ENCODE measurements around the gene SMARCA5.

DNA sequence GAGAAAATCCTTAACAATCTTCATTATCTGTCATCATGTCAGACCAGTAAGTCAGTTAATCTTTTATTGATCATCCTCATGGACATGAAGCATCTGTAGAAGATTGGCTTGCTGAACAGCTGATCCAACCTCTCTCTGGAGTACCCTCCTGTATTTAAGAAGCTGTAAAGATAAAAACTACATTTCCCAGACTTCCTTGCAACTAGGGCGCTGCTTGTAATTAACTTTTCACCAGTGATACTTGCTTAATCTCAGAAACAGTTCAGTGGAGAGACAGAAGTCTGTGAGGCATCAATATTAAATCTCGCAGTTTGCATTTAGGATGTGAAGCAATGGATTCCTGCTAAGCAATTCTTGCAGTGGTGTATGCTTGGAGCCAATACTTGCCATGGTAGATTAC, 36.0 kb upstream of the SMARCA5 start:
- TF ChIP-seq, protein P1, sequence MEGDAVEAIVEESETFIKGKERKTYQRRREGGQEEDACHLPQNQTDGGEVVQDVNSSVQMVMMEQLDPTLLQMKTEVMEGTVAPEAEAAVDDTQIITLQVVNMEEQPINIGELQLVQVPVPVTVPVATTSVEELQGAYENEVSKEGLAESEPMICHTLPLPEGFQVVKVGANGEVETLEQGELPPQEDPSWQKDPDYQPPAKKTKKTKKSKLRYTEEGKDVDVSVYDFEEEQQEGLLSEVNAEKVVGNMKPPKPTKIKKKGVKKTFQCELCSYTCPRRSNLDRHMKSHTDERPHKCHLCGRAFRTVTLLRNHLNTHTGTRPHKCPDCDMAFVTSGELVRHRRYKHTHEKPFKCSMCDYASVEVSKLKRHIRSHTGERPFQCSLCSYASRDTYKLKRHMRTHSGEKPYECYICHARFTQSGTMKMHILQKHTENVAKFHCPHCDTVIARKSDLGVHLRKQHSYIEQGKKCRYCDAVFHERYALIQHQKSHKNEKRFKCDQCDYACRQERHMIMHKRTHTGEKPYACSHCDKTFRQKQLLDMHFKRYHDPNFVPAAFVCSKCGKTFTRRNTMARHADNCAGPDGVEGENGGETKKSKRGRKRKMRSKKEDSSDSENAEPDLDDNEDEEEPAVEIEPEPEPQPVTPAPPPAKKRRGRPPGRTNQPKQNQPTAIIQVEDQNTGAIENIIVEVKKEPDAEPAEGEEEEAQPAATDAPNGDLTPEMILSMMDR (IDR thresholded peaks at IDR 0.05): no peak
- no peak for TF ChIP-seq POLR2AphosphoS5 (IDR thresholded peaks at IDR 0.05)
- TF ChIP-seq POLR2A (IDR thresholded peaks at IDR 0.05): no peak

Data from suprapubic skin (tissue), 4 donors.